Measurements from ENCODE around the gene KRTAP5-4. TPM values are rescaled to one million over a fixed set of nuclear protein-coding genes. Genes with fewer than 3 reads are reported as not detected.

The KRTAP5-4 gene
- total RNA-seq, 1 donor from 2014 or later: not detected

DNA sequence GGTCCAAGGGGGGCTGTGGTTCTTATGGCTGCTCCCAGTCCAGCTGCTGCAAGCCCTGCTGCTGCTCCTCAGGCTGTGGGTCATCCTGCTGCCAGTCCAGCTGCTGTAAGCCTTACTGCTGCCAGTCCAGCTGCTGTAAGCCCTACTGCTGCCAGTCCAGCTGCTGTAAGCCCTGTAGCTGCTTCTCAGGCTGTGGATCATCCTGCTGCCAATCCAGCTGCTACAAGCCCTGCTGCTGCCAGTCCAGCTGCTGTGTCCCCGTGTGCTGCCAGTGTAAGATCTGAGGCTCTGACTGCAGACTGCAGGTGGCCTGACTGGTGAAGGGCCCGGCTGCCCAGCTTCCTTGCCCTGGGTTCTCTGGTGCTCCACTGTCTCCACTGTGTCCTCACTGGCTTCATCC, 8.3 kb upstream of the KRTAP5-4 start:
- DNase-seq (ENCODE audit: extremely low spot score in 2 of 2): no peak
- Histone ChIP-seq H3K36me3 (no peaks in the 10 kb centered on the region), H3K4me1 (no peaks in the 10 kb centered on the region), H3K4me3 (no peak overlapping the region), H3K27ac (no peak overlapping the region), H3K27me3 (no peaks in the 10 kb centered on the region), H3K9me3 (no peaks in the 10 kb centered on the region)
- intact Hi-C loops (cut with DNase I): no loop called here
- TF ChIP-seq POLR2A (IDR thresholded peaks at IDR 0.05) (no peak), POLR2AphosphoS5 (IDR thresholded peaks at IDR 0.05; ENCODE audit: insufficient read depth in 1 of 2, low read depth in 1 of 2) (no peak)
- TF ChIP-seq, protein P1, sequence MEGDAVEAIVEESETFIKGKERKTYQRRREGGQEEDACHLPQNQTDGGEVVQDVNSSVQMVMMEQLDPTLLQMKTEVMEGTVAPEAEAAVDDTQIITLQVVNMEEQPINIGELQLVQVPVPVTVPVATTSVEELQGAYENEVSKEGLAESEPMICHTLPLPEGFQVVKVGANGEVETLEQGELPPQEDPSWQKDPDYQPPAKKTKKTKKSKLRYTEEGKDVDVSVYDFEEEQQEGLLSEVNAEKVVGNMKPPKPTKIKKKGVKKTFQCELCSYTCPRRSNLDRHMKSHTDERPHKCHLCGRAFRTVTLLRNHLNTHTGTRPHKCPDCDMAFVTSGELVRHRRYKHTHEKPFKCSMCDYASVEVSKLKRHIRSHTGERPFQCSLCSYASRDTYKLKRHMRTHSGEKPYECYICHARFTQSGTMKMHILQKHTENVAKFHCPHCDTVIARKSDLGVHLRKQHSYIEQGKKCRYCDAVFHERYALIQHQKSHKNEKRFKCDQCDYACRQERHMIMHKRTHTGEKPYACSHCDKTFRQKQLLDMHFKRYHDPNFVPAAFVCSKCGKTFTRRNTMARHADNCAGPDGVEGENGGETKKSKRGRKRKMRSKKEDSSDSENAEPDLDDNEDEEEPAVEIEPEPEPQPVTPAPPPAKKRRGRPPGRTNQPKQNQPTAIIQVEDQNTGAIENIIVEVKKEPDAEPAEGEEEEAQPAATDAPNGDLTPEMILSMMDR (IDR thresholded peaks at IDR 0.05): no peak

DNA sequence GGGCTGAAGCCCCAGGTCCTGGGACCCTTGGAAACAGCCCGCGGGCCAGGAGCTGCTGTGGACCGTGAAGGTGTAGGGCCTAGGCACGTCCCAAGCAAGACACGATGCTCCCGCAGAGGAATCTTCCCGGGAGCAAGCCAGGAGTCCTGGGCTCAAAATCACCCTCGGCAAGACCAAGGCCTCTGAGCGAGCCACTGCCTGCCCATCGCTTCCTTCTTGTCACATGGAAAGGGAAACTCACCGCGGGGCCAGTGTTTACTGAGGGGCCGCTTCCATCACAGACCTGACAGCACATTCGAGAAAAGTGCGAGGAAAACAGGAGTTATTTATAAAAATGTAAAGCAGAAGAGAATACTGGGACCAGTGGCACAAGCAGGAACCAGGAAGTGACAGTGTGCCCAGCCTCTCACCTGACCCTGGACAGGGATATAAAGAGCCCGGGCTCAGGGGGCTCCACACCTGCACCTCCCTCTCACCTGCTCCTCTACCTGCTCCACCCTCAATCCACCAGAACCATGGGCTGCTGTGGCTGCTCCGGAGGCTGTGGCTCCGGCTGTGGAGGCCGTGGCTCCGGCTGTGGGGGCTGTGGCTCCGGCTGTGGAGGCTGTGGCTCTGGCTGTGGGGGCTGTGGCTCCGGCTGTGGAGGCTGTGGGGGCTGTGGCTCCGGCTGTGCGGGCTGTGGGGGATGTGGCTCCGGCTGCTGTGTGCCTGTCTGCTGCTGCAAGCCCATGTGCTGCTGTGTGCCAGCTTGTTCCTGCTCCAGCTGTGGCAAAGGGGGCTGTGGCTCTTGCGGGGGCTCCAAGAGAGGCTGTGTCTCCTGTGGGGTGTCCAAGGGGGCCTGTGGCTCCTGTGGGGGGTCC, 7.6 kb upstream of the KRTAP5-4 start, which contains the start of gene KRTAP5-5:
Gene KRTAP5-5 (plus strand): TSS at position 450 of the 860 bp plus-strand sequence. CDS start 66 bp downstream, at position 516.
- DNase-seq (ENCODE audit: extremely low spot score in 2 of 2): no peak
- intact Hi-C loops (cut with DNase I): no loop called here
- Histone ChIP-seq H3K27ac (no peak within 1 kb of the TSS), H3K4me3 (no peak within 1 kb of the TSS), H3K36me3 (no peaks in the 10 kb centered on the region), H3K27me3 (no peaks in the 10 kb centered on the region), H3K4me1 (no peaks in the 10 kb centered on the region), H3K9me3 (no peaks in the 10 kb centered on the region)
- TF ChIP-seq, protein P1 (IDR thresholded peaks at IDR 0.05): no peak
- TF ChIP-seq POLR2AphosphoS5 (IDR thresholded peaks at IDR 0.05; ENCODE audit: insufficient read depth in 1 of 2, low read depth in 1 of 2) (no peak), POLR2A (IDR thresholded peaks at IDR 0.05) (no peak)

DNA sequence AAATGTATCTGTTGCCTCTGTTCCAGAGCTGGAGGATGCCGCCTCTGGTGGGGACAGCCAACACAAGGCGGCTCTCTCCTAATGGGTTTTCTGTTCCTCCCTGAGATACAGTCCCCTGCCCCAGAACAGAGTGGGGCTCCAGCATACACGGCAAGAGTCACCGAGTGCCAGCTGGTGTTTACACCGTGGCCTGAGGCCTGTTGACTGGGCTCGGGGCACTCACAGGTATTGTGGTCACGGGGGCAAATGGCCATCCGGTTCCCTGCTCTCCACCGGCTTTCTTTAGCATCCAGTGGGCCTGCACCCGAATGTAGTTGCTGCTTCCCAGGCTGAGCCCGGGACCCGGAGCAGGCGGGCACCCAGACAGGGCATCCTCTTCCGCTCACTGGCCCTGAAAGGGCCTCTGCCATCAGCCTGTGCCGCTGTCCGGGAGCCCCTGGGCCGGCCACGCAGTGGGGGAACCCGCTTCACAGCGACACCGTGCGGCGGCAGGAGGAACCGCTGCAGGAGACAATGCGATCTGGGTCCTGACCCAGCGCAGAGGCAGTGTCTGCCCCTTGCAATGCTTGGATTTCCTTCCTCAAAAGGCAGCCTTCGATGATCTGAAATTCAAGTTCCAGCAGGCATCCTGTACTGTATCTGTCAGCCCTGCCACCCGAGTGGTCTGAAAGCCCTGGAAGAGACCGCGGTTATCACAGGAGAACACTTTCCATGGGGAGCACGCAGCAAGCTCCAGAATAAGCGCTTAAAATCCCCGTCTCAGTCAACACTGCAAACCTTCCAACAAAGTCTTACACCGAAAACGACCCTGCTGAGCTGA, 6.8 kb upstream of the KRTAP5-4 start:
- Histone ChIP-seq H3K4me3 (no peak overlapping the region), H3K36me3 (no peaks in the 10 kb centered on the region), H3K9me3 (no peaks in the 10 kb centered on the region), H3K4me1 (no peaks in the 10 kb centered on the region), H3K27ac (no peak overlapping the region), H3K27me3 (no peaks in the 10 kb centered on the region)
- TF ChIP-seq POLR2AphosphoS5 (IDR thresholded peaks at IDR 0.05; ENCODE audit: insufficient read depth in 1 of 2, low read depth in 1 of 2): no peak
- TF ChIP-seq, protein P1 (IDR thresholded peaks at IDR 0.05): peak in 1 of 3 experiments; percentile 46
- no peak for DNase-seq (ENCODE audit: extremely low spot score in 2 of 2)
- intact Hi-C loops (cut with DNase I): no loop called here

DNA sequence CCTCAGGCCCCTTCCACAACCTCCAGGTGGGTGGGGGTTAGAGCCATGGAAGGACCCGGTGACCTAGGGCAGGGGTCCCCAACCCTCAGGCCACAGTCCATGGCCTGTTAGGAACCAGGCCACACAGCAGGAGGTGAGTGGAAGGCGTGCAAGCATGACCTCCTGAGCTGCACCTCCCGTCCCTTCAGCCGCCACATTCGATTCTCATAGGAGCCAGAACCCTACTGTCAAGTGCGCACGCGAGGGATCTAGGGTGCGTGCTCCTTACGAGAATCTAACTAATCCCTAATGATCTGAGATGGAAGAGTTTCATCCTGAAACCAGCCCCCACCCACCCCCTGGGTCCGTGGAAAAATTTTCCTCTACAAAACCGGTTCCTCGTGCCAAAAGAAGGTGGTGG, 3.6 kb upstream of the KRTAP5-4 start:
- intact Hi-C loops (cut with DNase I): no loop called here

More for the DNA sequence above, 3.6 kb upstream of the KRTAP5-4 start:
- H3K4me1 ChIP-seq: no peaks in the 10 kb centered on the region
- no peaks in the 10 kb centered on the region for H3K9me3 ChIP-seq
- no peaks in the 10 kb centered on the region for H3K27me3 ChIP-seq
- H3K27ac ChIP-seq: no peak overlapping the region
- no peak overlapping the region for H3K4me3 ChIP-seq
- no peak for DNase-seq (ENCODE audit: extremely low spot score in 2 of 2)
- H3K36me3 ChIP-seq: no peaks in the 10 kb centered on the region
- TF ChIP-seq POLR2A (IDR thresholded peaks at IDR 0.05): no peak
- TF ChIP-seq POLR2AphosphoS5 (IDR thresholded peaks at IDR 0.05; ENCODE audit: insufficient read depth in 1 of 2, low read depth in 1 of 2): no peak
- TF ChIP-seq, protein P1 (IDR thresholded peaks at IDR 0.05): no peak
